GM12878 (cell line): Measurements from ENCODE around the gene IL10.

Experiments
- EP300 ChIP-seq, 2 experiments: fragments of 150-350 bp in 1 of 2; IDR thresholded peaks; 2 replicates each; pipeline ENCODE4 v1.6.1; 2011 to 2012; ENCODE audit warnings: low read depth in 2 of 2, low read length in 2 of 2, borderline replicate concordance in 1 of 2, improper control_type of control experiment in 1 of 2, inconsistent platforms in 1 of 2; ENCODE audit not compliant: control insufficient read depth in 1 of 2
- JUNB ChIP-seq: IDR thresholded peaks from 2 replicates; pipeline ENCODE4 v1.6.1; 2016; ENCODE audit warnings: antibody characterized with exemption, mild to moderate bottlenecking
- SMC3 ChIP-seq: IDR thresholded peaks from 2 replicates; pipeline ENCODE4 v1.6.1; 2011; ENCODE audit warnings: low read length, improper control_type of control experiment, borderline replicate concordance
- TF ChIP-seq, protein P1 (sequence below), 3 experiments: IDR thresholded peaks in 2 of 3; conservative IDR thresholded peaks in 1 of 3; 2 replicates each; pipeline ENCODE4 v1.5.1; 2011; ENCODE audit warnings: low read depth in 3 of 3, low read length in 3 of 3, mild to moderate bottlenecking in 3 of 3, control low read depth in 2 of 3, moderate library complexity in 2 of 3, inconsistent platforms in 1 of 3, mixed read lengths in 1 of 3; ENCODE audit not compliant: control insufficient read depth in 2 of 3, insufficient read depth in 1 of 3; ENCODE audit errors: extremely low read depth in 1 of 3

DNA sequence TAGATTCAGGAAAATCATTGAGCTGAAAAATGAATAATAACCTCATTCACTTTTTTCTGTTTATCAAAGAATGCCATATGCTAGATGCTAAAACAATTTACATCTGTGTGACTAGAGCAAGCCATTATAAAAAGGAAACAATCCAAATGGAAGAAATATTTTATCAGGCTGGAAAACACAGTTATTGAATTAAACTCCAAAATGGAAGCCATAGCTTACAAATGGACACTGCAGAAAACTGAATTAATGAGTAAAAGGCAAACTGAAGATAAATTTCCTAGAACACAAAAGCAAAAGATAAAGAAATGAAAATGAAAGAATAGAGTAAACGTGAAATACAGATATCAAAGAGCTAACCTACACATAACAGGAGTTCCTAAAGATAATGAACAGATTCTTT lies 33.1 kb upstream of the IL10 start:
- TF ChIP-seq, protein P1, sequence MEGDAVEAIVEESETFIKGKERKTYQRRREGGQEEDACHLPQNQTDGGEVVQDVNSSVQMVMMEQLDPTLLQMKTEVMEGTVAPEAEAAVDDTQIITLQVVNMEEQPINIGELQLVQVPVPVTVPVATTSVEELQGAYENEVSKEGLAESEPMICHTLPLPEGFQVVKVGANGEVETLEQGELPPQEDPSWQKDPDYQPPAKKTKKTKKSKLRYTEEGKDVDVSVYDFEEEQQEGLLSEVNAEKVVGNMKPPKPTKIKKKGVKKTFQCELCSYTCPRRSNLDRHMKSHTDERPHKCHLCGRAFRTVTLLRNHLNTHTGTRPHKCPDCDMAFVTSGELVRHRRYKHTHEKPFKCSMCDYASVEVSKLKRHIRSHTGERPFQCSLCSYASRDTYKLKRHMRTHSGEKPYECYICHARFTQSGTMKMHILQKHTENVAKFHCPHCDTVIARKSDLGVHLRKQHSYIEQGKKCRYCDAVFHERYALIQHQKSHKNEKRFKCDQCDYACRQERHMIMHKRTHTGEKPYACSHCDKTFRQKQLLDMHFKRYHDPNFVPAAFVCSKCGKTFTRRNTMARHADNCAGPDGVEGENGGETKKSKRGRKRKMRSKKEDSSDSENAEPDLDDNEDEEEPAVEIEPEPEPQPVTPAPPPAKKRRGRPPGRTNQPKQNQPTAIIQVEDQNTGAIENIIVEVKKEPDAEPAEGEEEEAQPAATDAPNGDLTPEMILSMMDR (IDR thresholded peaks at IDR 0.05 in 2 of 3, conservative IDR thresholded peaks at IDR 0.05 in 1 of 3; ENCODE audit: control insufficient read depth in 2 of 3, extremely low read depth in 1 of 3, insufficient read depth in 1 of 3, low read depth in 3 of 3, low read length in 3 of 3) = no peak
- TF ChIP-seq EP300 (IDR thresholded peaks at IDR 0.05; ENCODE audit: borderline replicate concordance in 1 of 2, control insufficient read depth in 1 of 2, low read depth in 2 of 2, low read length in 2 of 2) (no peak), JUNB (no peak), SMC3 (no peak)
